Hematopoietic multipotent progenitor cell (in vitro differentiated cells): ENCODE data around the gene PASK. TPM values are rescaled to one million over a fixed set of nuclear protein-coding genes. Genes with fewer than 3 reads are reported as not detected.

Experiments used
- DNase-seq, 3 donors: peaks; one replicate each; pipeline ENCODE4 v3.0.0-alpha.2; 2011 to 2015; ENCODE audit warnings: low read depth in 2 of 3, low spot score in 2 of 3
- total RNA-seq: library from RNA; depleted of rRNA; stranded (reverse); fragments of >200 nt; gene quantifications from one replicate; pipeline ENCODE4 v1.2.3, GENCODE V29; 2012

PASK gene
- total RNA-seq, 1 donor, result 19.9 TPM

- DNase-seq, result no peak
Measured at GRCh38 chr2:241130316-241130715, 19.0 kb downstream of the PASK start.

DNA sequence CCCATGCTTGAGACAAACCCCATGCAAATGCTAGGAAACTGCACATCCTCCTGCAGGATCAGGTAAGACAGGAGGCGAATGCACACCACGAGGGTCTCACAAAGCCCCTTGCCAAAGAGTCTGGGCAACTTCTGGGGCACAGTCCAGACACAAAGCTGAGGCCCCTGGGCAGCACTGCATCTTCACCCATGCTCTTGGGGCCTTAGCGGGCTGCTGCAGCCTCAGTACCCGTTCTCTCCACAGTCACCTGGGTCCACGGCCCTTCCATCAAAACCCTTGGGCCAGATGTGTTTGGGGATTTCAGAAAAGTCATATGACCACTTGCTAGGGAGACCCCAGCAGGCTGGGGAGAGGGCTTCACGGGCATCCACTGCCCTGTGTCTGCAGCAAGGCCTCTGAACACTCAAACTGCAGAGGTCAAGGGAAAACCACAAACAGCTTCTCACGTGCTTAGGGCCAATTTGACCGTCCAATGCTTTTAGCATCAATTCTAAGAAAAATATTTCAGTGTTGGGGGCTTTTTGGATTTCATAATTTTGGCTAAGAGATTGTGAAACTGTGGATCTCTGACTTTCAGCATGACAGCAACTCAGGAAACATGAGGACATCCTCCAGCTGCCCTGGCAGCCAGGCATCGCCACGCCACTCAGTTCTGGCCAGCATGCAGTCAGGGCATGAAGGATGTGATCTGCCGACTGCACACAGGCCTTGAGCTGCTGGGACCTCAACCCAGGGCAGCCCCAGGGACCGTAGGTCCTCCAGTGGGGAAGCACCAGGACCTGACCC is 20.0 kb downstream of the PASK start:
- no peak for DNase-seq

DNA sequence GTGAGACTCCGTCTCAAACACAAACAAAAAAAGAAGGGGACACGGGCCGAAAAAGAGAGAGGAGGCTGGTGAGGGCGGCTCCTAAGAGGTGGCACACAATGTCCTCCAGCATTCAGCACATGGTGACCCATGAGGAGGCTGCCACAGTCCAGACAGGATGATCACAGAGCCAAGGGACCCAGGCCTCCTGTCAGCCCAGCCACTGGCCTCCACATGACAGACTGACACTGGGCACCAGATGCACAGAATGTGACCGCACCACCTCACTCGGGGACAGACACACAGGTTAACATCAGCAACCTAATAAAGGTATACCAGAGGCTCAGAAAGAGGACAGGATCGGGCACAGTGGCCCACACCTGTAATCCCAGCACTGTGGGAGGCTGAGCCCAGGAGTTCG is 21.0 kb downstream of the PASK start:
- no peak for DNase-seq

DNA sequence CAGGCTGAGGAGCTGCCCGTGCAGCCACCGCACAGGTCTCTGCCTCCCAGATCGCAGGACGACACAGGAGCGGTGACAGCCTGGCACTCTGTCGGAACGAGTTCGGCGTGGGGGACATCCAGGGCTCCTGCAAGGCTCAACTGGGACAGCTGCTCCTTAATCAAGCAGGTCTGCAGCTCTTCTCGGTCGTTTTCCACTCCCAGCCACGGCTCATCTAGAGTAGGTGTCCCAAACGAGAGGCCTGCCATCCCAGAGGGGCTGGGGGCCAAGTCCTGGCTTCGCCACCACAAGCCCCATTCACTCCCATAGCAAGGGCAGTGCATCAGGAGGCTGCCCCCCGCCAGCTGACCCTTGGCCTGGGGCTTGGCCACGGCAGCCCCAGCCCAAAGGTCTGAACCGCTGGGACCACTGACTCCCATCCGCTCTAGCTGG is 22.5 kb downstream of the PASK start:
- no peak for DNase-seq

DNA sequence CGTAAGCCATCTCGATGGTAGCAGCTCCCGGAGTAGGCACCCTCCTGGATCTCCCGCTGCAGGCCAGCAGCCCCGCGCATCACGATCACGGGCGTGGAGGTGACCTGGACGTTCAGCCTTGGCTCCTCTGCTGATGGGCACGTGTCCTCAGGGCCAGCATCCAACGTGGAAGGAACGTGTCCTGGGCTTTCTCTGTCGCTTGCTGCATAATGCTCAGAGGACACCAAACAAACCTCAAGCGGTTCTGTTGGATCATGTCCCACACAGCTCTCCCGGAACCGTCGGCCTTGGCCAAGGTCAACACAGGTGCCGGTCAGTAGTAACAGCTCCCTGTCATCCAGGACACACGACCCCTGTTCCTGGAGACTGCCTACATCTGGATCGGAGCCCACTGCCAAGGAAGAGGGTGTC is 23.1 kb downstream of the PASK start:
- no peak for DNase-seq

DNA sequence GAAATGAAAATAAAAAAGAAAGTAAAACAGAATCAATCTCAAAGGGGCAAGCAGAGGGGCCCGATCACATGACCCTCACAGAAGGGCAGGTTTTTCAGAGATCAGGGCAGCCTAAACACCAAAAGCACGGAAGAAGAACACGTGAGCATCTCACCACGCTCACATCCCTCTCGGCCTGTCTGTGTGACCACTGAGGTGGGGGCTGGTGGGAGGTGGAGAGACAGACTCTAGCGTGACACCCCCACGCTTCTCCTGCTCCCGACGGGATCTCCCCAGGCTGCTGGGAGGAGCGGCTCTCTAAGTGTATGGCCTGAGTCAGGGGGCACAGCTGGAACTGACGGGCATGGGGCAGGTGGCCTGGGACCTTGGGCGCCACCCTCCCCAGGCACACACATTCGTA is 23.6 kb downstream of the PASK start:
- no peak for DNase-seq

GRCh38 chr2:241123816-241124536 is 25.3 kb downstream of the PASK start:
- DNase-seq, result no peak

DNA sequence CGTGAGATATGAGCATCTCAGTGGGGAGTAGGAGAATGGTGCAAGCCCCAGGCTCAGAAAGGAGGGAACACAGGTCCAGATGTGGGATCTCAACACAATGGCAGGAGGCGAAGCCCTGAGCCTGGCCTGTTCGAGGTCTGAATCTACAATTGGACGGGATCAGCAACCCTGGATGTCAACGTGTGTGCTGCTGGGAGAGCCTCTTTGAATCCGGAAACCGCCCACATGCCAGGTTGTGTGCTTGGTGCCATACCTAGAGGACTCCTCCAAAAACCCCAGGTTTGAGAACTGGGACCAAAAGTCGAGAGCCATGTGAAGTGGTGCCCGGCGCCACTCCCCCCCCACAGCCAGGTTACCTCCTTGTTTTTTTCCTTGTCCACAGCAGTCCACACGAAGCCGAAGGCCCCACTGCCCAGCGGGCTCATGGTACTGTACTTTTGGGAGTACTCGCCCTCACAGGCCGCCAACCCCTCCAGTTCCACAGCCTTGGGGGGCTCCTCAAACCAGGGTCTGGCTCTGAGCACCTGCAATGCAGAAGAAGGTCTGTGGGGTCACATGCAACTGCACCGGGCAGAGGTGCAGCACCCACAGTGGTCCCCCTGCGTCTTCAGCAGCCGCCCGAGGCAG is 26.8 kb downstream of the PASK start:
- DNase-seq, result no peak

DNA sequence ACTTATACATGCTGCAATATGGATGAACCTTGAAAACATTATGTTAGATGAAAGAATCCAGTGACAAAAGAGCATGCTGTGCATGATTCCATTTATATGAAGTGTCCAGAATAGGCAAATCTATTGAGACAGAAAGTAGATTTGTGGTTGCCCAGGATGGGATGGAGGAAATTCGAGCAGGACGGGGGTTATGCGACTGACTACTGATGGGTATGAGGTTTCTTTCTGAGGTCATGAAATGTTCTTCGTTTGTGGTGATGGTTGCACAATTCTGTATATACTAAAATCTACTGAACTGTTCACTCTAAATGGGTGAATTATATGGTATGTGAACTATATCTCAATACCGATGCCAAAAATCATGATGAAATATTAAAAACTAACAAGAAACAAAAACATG is 28.3 kb downstream of the PASK start:
- DNase-seq, result no peak

GRCh38 chr2:241120440-241120839 is 28.8 kb downstream of the PASK start:
- peak in 1 of 3 donors; percentile 14 for DNase-seq

DNA sequence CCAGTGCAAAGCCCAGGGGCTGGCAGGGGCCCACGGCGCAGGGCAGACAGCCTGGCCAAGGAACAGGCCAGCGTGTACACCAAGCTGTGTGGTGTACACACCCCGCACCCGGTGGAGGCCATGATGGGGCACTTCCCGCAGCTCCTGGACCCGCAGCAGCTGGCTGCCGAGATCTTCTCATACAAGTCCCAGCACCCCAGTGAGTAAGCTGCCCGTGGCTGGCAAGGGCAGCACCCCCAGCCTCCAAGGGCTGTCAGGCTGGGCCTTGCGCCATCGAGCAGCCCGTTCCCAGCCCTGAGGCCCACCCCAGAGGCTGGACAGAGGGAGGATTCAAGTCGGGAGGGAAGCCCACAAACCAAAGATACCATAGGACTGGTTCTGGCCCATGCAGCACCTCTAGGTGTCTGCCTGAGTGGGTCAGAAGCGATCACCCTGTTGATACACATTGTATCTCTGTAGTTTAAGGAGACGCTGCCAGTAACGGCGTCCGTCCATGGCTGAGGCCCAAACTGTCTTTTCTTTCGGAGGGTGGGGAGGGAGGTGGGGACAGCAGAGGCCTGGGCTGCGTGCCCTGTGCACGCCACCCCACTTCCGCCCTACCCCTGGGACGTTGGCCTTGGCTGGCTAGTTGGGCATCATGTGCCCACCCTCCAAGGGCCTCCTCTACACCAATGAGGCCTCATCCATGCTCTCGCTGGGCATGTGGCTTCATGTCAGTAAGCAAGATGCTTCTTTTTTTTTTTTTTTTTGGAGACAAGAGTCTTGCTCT is 30.4 kb downstream of the PASK start:
- no peak for DNase-seq

GRCh38 chr2:241116606-241117560 is 32.4 kb downstream of the PASK start:
- no peak for DNase-seq

- DNase-seq, result no peak
Measured at GRCh38 chr2:241115361-241115760, 33.9 kb downstream of the PASK start.

DNA sequence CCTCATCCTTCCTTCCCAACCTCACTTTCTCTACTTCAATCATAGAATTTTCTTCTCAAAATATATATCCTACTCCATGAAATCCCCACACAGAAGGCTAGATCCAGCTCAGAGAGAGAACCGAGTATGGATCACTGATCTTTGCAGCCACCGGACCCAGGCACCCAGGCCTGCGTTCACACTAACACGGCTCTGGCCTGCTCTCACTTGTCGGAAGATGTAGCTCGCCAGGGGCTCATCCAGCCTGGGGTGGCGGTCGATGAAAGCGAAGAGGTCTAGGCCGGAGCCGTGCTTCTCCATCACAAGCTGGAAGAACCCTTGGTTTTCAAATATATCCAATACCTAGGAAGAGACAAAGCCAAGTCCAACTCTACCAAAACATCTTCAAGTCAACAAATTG is 34.4 kb downstream of the PASK start:
- DNase-seq, result no peak

- DNase-seq, result no peak
Measured at GRCh38 chr2:241112592-241112991, 36.7 kb downstream of the PASK start.

GRCh38 chr2:241112046-241112445 is 37.2 kb downstream of the PASK start:
- DNase-seq, result no peak

DNA sequence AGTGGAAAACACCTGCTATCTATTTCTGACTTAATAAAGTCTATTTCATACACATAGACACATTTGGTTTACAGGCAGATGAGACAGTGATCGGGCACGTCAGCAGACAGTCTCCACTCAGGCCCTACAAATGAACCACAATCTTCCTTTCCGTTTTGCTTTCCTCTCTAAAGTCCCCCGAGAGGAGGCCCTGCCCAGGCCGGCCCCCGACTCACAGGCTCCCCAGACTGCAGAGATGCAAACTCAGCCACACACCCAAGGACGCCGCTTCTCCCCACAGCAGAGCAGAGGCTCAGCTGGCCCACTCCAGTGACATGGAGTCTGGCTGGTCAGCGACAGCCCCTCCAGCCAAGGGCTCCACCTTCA is 37.8 kb downstream of the PASK start:
- DNase-seq, result no peak

DNA sequence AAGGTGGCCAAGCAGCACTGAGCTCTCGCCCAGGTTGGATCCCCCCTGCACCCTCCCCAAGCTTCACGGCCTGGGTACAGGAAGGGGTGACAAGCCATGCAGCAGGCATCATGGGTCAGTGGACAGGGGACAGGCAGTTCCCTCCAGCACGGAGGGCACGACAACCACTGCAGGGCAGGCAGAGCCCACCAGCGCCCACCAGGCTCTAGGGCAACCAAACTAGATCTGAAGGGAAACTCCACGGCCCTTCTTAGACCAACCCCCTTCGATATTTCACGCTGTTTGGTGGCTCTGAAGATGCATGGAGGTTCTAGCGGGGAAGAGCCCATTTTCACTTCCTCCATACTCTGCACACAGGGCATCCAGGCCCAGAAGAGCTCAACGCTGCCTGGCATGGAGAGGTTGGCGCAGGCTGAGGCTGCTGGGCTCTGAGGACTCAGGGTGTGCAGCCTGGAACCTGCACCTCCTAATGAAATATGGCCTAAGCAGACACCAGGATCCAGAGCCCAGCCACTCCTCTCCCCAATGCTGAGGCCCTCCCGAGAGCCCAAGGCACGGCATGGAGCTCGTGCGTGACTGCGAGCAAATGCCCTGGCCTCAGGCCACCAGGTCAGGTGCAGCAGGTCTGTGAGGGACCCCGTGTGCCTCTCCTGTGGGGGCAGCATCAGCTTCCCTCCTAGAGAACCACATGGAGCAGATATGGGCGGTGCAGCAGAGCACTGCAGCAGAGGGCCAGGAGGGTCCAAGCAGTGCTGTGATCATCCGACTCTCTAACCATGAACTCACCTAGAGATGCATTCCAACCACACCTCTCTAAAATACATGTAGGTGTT is 38.4 kb downstream of the PASK start:
- no peak for DNase-seq

GRCh38 chr2:241110089-241110606 is 39.1 kb downstream of the PASK start:
- DNase-seq, result no peak
